Inflammatory macrophage (primary cell): Measurements from ENCODE around the gene TECTA.
"Not testable (repeated sequence)": the region's sequence is repeated elsewhere in the genome, so short reads cannot be mapped to it uniquely, and the experiment has no call there.

Source experiments
- DNase-seq, 2 donors: peaks; one replicate each; pipeline ENCODE4 v3.0.0-alpha.2; 2020 to 2022

TECTA gene

GRCh38 chr11:121095561-121095960 is 5.5 kb upstream of the TECTA start:
- no peak for DNase-seq

GRCh38 chr11:121099364-121099763 is 1.7 kb upstream of the TECTA start:
- DNase-seq = no peak

GRCh38 chr11:121099885-121100284 is 1.2 kb upstream of the TECTA start:
- no peak for DNase-seq

GRCh38 chr11:121104312-121104762 is 3.3 kb downstream of the TECTA start:
- DNase-seq = no peak

- DNase-seq = no peak
Measured at GRCh38 chr11:121105063-121105480, 4.0 kb downstream of the TECTA start.

- DNase-seq = no peak
Measured at GRCh38 chr11:121105481-121106195, 4.6 kb downstream of the TECTA start.

- DNase-seq = no peak
Measured at GRCh38 chr11:121106812-121107211, 5.8 kb downstream of the TECTA start.

- no peak for DNase-seq
Measured at GRCh38 chr11:121108413-121108812, 7.4 kb downstream of the TECTA start.

GRCh38 chr11:121109471-121109870 is 8.4 kb downstream of the TECTA start:
- no peak for DNase-seq

GRCh38 chr11:121109916-121110586 is 9.0 kb downstream of the TECTA start:
- no peak for DNase-seq

- no peak for DNase-seq
Measured at GRCh38 chr11:121110871-121111724, 10.1 kb downstream of the TECTA start.

- peak; percentile 57 to 74 for DNase-seq
Measured at GRCh38 chr11:121112498-121113455, 11.7 kb downstream of the TECTA start.

GRCh38 chr11:121113611-121114010 is 12.6 kb downstream of the TECTA start:
- DNase-seq = no peak

- DNase-seq = not testable (repeated sequence)
Measured at GRCh38 chr11:121115024-121115423, 14.0 kb downstream of the TECTA start.

GRCh38 chr11:121117788-121118187 is 16.7 kb downstream of the TECTA start:
- DNase-seq = no peak

GRCh38 chr11:121119440-121119839 is 18.4 kb downstream of the TECTA start:
- DNase-seq = no peak

GRCh38 chr11:121122328-121122727 is 21.3 kb downstream of the TECTA start:
- DNase-seq = no peak

- DNase-seq = no peak
Measured at GRCh38 chr11:121123496-121124069, 22.5 kb downstream of the TECTA start.

- DNase-seq = no peak
Measured at GRCh38 chr11:121127809-121128208, 26.8 kb downstream of the TECTA start.

GRCh38 chr11:121129362-121130340 is 28.6 kb downstream of the TECTA start:
- DNase-seq = no peak
